Nephron (organoid): ENCODE results near the gene MAML1.

Experiments
- H3K27ac Mint-ChIP-seq, 3 experiments: 2 replicates each; pipeline ENCODE4 v1.8.0; 2020; ENCODE audit warnings: mixed read lengths in 3 of 3, mild to moderate bottlenecking in 2 of 3, moderate library complexity in 1 of 3
- H3K27me3 Mint-ChIP-seq: 2 replicates; pipeline ENCODE4 v1.8.0; 2021; ENCODE audit warnings: low read depth, mild to moderate bottlenecking, moderate library complexity, mixed read lengths
- H3K36me3 Mint-ChIP-seq: 2 replicates; pipeline ENCODE4 v1.8.0; 2020; ENCODE audit warnings: low read depth, mixed read lengths
- H3K4me1 Mint-ChIP-seq: 2 replicates; pipeline ENCODE4 v1.8.0; 2020; ENCODE audit warnings: mixed read lengths
- H3K4me3 Mint-ChIP-seq, 3 experiments: 2 replicates each; pipeline ENCODE4 v1.8.0; 2020; ENCODE audit warnings: mild to moderate bottlenecking in 3 of 3, mixed read lengths in 3 of 3, moderate library complexity in 2 of 3
- H3K9me3 Mint-ChIP-seq: 2 replicates; pipeline ENCODE4 v1.8.0; 2020; ENCODE audit warnings: mixed read lengths
- TF ChIP-seq, protein P1 (sequence below), 3 experiments: fragments of 200-600 bp; sonication (generic); IDR thresholded peaks; one replicate each; pipeline ENCODE4 v1.5.0; 2021; ENCODE audit warnings: antibody characterized with exemption in 3 of 3; ENCODE audit not compliant: unreplicated experiment in 3 of 3

Gene MAML1

DNA sequence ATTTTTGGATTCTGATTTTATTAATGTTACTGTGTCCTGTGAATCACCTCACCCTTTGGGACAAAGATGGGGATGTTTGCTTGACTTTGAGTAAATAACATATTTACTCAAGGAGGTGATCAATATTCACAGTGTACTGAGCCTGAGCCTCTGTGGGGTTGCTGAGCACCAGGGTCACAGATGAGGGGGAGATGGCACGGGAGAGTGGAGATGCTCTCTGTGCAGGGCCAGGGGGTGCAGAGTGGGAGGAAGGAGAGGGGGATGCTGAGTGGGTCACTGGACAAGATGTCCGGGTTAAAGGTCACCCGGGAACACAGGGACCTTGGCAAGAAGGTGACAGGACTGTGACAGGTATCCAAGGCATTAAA, 92.1 kb downstream of the MAML1 start:
- H3K9me3 Mint-ChIP-seq: peaks cover 3% of the 10 kb centered on the region
- H3K4me1 Mint-ChIP-seq: peaks cover 23% of the 10 kb centered on the region
- peaks cover 60% of the 10 kb centered on the region for H3K36me3 Mint-ChIP-seq
- H3K4me3 Mint-ChIP-seq: no peak overlapping the region
- H3K27me3 Mint-ChIP-seq: peaks cover 3% of the 10 kb centered on the region
- TF ChIP-seq, protein P1, sequence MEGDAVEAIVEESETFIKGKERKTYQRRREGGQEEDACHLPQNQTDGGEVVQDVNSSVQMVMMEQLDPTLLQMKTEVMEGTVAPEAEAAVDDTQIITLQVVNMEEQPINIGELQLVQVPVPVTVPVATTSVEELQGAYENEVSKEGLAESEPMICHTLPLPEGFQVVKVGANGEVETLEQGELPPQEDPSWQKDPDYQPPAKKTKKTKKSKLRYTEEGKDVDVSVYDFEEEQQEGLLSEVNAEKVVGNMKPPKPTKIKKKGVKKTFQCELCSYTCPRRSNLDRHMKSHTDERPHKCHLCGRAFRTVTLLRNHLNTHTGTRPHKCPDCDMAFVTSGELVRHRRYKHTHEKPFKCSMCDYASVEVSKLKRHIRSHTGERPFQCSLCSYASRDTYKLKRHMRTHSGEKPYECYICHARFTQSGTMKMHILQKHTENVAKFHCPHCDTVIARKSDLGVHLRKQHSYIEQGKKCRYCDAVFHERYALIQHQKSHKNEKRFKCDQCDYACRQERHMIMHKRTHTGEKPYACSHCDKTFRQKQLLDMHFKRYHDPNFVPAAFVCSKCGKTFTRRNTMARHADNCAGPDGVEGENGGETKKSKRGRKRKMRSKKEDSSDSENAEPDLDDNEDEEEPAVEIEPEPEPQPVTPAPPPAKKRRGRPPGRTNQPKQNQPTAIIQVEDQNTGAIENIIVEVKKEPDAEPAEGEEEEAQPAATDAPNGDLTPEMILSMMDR (IDR thresholded peaks at IDR 0.05; ENCODE audit: unreplicated experiment in 3 of 3): no peak
- no peak overlapping the region for H3K27ac Mint-ChIP-seq

DNA sequence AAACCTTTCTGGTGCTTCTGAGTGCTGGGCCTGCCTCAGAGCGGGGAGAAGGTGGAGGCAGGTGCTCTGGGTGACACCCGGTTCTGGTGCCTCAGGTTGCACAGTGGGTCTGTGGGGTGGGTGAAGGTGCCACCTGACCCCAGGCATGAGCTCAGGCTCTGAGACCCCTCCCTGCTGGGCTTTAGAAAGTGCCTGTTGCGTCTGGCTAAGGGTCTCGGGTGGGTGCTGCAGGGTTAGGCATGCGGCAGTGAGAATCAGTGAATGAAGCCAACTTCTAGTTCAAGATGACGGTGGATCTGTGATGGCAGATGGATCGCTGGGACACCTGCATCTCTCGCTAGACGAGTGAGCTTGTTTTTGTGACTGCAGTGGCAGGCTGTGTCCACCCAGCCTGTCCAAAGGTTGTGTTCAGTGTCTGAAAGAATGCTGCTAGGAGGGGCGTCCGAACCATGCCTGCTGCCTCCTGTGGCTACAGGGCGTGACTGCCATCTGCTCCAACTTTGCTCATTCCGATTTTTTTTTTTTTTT, 93.1 kb downstream of the MAML1 start:
- Mint-ChIP-seq H3K4me3 (no peak overlapping the region), H3K27ac (no peak overlapping the region), H3K27me3 (peaks cover 3% of the 10 kb centered on the region), H3K9me3 (peaks cover 7% of the 10 kb centered on the region), H3K36me3 (peaks cover 69% of the 10 kb centered on the region), H3K4me1 (peaks cover 17% of the 10 kb centered on the region)
- TF ChIP-seq, protein P1 (IDR thresholded peaks at IDR 0.05; ENCODE audit: unreplicated experiment in 3 of 3): no peak
